Measurements from ENCODE around the gene HJURP.

The HJURP gene

DNA sequence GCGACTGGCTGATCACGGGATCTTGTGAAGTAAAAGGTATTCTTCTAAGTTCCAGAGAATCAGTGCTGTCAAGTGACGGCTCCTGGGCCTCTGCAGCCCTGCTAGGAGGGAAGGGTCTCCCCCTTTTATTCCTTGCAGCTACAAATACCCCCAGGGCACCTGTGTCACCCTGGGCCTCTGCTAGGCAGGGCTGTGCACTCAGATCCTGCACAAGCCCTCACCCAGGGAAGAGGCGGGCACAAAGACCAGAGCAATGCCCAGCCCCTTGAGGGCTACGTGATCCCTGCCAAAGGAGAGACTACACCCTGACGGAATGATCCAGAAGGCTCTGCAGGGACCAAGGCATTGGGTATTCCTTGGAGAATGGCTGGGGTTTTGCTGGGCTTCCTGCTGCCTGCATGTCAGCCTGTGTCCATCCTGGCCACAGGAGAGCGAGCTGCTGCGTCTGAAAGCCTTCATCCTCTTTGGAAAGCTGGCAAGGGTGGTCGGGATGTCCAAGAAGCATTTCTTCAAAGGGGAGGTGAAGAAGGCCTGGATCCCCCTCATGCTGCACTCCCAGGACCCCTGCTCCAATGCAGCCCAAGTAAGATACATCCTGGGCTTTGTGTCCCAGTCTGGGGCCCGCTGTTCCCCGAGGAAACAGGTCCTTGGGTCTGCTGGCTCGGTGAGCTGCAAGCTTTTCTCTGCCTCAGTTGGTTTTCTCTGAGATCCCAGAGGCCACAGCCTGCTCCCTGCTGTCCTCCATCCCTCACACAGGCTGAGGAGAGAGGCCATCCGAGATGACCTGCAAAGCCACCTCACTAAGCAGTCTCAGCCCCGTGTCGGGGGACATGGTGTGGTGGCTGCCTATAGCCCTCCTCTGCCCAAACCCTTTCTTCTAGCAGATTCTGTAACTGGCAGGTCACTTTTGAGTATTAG is 24.9 kb downstream of the HJURP start:
- no peak for DNase-seq

DNA sequence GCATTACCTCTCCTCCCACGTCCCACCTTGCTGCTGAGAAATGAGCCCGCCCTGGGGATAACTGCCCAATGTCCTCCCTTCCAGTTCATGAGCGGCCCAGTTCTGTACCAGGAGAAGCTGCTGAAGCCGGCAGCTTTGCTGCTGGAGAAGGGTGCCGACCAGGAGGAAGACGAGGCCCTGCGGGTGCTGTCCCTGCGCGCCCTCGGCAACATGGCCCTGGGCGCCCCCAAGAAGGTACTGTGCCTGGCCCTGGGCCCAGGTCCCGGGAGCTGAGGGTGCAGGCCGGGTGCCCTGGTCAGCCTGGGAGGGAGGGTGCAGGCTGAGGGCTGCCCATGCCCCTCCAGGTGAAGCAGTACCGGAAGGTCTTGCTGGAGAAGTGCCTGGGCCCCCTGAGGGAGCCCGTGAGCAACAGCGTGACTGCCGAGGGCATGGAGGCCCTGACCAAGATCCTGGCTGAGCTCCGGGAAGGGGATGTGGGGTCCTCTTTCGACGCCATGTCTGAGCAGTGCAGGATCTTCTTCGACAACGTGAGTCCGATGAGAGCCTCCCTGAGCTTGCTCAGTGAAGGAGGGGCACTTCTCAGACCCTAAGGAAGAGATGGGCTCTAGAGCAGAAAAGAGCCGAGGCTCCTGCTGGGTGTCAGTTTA is 25.7 kb downstream of the HJURP start:
- DNase-seq, result no peak

DNA sequence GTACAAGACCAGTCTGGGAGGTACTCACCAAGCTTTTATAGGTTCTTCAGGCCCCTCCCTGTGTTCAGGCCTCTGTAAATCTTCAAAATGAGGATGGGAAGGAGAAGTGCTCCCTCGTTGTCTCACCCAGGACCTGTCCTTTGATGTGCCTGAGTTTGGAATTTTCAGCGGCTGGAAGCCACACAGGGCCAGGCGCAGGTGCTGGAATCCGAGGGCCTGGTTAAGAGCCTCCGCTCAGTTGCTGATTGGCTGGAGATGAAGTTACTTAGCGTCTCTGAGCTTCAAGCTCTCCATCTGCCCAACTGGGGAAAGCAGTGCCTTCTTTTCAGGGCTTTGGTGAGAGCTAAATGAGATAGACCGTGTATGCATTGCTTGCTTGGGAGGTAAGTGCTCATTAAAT is 30.0 kb downstream of the HJURP start:
- no peak for DNase-seq

DNA sequence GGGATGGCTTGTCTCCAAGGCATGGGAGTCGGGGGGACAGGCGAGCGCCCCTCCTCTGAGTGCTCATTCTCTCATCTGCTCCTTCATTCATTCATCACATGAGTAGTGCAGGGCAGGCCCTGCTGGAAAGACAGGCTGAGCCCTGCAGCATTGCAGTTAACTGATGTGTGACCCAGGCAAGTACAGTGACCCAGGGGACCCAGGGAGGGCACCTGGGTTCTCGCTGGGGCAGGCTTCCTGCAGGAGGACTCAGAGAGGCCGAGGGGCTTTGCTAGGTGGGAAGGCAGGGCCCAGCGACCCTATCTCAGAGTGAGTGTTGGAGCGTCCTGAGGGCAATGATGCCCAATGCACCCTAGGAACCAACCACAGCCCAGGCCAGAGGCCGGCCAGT is 30.6 kb downstream of the HJURP start:
- DNase-seq, result no peak

DNA sequence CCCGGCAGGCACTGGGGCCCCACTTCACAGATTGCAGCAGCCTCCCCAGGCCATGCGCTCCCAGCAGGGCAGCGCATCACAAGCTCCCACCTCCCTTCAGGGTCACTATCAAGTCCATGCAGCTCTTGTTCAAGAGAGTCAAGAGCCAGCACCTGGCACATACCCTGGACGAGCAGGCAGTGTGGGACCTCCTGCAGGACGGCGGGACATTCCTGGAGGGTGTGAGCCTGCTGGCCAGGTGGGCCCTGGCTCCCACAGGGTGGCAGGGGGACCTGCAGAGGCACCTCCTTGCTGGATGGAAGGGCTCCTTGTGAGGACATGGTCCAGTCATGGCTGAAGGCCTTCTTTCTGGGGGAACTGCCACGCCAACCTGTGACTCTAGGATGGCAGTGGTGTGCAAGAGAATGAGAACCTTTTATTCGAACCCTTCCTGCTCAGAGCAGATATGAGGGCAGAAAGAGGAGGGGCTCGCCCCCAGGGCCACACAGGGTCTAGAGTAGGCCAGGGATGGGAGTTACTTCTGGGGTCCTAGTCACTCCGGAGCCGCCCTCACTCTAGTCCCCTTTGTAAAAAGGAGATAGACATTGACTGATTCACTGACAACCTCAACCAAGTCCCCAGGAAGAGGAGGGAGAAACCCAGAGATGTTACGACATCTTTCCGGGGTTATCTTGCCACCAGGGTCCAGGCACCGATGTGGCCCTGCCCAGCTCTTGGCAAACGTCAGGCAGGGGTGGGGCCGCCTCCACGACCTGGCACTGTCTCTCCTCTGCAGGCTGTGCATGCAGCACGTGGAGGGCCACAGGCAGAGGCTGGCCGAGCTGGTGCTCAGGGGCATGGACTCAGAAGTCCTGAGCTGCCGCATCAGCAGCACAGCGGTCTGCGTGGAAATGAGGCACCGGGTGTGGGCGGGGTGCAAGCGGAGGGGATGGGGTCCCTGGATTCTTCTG is 31.3 kb downstream of the HJURP start:
- no peak for DNase-seq

DNA sequence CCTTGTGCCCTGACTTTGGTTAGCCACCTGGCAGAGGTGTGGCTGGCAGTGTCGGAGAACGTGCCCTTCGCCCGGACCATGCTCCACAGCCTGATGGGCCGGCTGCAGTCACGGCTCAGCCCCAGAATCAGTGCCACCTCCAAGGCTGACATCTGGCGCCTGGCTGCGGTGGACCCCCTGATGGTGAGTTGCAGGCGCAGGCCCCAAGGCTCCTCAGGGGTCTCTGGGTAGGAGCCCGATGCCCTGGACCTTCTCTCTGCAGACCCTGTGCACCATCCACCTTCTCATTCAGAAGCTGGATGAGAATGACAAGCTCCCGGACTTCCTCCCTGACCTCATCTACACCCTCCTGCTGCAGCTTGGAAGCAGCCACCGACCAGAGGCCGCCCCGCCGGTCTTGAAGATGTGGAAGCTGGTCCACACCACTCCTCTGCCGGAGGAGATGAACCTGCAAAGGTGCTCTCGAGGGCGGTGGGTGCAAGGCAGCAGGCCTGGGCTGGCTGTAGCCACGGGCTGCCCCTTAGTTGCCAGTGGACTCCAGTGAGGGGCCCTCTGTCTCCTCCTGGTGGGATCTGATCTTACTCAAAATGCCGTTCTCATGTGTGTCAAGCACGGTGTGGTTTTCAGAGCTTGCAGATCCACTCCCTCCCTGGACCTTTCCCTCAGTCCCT is 32.1 kb downstream of the HJURP start:
- DNase-seq, result no peak

DNA sequence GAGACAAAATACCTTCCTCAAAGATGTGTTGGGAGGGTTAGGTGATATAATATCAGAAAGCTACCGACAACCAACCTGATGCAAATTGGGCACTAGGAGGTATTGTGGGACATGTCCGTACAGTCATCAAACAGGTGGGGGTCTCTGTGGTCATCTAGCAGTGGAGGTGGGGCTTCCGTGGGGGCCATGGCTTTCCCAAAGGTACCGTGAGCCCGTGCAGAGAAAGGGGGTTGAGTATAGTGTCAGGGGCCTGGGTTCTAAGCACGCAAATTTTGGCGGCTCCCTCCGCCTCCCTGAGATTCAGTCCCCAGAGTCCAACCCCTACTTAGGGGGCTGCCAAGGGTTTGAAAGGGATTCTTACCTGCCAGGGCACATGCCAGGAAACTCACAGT is 32.6 kb downstream of the HJURP start:
- DNase-seq, result no peak

DNA sequence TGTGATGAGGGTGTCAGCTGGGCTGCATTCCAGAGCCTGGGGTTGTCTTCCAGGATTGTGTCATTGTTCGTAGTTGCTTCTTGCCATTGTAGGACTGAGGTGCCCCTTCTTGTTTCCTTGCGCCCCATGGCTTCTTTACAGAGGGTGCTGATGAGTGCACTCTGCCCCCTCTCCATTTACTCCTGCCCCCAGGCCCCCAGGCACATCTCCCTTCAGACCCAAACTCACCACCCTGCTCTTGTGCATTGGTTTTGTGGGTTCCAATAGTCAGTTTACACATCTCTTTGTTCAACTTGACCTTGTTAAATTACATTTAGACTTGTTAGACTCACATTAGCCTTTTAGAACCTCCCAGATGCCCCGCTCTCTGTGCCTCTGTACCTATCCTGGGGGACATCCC is 33.1 kb downstream of the HJURP start:
- no peak for DNase-seq

DNA sequence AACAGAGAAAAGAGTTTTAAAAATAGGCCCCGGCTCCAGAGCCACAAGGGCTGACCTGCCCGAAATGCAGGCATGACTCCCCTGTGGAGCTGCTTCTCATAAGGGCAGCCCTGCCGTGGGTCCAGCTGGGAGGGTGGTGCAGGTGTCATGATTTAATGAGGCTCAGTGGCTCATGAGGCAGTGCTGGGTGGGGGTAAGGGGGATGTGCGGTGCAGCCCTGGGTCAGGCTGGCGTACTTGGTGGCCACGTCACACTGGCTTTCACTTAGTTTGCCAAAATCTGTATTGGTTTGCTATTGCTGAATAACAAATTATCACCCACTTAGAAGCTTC is 33.6 kb downstream of the HJURP start:
- DNase-seq, result no peak

DNA sequence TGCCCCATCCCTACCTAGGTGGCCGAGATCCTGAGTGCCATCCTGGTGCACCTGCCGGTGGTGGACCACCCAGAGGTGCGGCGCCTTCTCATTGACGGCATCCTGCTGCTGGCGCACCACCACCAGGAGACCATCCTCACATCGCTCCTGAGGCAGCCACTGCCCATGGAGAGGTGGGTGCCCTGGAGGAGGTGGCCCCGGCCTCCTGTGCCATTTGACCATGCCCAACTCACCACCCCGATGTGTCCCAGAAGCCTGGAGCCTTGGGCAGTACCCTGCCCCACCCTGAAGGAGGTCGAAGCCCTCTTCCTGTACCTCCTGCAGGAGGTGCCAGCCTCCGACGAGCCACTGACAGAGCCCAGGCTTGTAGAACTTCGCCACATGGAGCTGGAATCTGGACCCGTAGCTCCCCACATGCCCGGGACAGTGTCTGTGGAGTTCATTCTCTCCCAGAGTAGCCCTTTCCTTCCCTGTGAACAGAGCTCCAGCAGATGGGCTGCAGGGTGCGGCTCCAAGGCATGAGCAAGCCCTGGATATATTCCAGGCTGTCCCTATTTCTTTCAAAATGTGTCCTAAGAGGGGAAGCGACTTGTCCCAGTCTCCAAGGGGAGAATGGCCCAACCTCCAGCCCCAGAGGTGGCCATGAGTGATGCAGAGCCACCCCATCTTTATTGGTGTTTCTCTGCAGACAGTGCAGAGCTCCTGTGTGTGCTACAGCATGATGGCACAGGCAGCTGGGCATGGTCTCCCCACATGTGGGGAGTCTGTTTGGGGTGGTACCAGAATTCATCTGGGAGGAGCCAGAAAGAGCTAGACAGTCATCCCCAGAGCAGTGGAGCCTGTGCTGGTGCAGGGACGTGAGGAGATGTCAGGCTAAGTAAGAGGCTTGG is 34.2 kb downstream of the HJURP start:
- no peak for DNase-seq

DNA sequence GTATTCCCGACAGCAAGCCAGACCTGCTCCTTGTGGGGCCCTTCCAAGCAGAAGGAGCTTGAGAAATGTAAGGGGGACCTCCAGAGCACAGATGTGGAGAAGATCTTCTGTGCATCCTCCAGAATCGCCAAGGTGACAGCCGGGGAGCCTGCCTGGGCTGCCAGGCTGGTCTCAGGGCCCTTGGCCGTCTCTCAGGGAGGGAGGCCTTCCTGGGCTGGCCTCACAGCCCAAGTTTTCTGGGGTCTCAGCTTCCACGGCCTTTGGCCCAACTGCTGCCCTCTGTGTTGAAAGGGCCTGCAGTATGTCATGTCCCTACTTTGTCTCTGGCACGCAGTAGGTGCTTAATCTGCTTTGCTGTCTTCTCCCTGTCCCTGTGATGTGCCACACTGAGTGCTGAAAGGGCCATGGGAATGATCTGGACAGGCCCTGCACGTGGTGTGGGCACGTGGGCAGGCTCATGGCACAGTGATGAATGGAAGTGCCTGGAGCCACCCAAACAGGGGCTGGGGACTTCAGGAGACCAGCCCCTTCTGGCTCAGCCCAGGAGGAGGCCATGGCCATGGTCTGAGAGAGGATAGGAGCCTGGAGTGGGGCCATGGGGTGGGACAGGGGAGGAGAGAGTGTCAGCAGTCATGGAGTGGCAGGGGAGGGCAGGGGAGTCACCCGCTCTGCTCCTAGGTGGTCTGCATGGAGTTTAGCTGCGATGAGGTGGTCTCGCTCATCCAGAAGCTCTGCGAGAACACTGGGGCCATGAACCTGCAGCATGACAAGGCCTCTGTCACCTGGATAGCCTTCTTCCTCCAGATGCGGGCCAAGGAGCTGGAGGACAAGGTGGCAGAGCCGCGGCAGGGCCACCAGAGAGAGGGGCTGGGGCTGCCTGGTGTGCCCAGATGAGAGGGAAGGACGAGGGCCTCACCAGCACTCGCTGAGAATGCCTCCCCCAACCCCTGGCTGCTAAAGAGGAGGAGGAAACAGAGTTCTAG is 35.4 kb downstream of the HJURP start:
- no peak for DNase-seq

DNA sequence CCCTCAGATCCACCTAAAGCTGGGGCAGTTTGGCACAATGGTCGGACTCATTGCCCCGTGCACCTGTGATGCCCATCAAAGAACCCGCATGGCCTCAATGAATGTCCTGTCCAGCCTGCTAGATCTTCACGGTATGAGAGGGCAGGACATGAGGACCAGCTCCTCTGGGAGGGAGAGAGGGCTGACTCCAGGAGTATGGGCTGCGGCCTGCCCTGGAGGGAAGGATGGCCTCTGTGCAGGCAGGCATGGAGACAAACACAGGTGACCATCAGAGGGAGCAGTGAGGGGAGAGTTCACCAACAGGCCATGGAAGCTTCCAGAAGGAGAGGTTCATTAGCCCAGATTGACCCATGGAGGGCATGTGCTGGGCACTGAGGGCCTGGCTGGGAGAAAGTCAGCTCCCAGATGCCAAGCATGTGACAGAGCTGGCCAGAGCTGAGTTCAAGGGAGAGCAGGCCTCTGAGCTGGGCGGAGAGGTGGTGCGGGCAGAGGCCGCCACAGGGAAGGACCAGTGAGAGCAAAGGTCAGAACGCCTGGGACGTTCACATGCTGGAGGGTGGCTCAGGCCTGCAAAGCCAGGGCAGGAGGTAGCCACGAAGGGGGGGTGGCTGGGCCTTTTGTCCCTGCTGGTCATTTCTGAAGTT is 36.2 kb downstream of the HJURP start:
- DNase-seq, result no peak

DNA sequence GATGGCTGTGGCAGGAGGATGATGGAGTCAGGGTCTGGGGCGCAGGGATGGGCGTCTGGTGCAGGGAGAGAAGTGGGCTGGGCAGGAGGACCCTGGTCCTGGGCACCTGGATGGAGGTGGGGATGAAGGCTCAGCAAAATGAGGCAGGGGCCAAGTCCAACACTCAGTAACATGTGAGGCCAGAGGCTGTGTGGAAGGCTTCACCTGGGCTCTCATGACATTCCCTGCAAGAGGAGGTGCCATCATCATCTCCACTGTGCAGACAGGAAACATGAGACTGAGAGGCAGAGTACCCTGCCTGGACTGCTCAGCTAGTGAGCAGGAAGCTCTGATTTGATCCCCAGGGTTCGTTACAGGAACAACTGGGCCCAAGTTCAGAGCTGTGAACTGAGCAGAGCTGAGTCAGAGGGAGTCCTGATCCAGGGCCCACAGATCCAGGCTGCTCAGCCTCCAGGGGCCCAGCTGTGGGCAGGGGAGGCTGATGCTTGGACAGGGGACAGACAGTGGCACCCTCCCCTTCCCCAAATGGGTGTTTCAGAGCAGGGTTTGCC is 36.9 kb downstream of the HJURP start:
- DNase-seq, result no peak

DNA sequence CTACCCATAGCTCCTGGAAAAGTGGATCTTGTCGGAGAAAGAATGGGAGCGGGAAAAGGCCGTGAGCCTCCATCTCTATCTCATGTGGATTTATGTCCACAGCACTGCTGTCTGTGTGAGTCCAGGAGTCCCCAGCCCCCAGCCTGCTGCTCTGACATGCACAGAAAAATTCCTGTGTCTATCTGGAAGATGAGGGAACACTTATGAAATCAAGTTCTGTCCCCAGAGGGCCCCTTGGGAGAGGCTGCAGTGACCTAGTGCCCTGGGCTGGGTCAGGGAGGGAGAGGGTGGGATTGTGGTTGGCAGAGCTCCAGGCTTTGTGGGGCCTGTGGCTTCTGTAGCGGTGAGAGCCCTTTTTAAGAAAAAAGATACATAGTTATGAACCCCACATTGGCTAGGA is 37.6 kb downstream of the HJURP start:
- no peak for DNase-seq

DNA sequence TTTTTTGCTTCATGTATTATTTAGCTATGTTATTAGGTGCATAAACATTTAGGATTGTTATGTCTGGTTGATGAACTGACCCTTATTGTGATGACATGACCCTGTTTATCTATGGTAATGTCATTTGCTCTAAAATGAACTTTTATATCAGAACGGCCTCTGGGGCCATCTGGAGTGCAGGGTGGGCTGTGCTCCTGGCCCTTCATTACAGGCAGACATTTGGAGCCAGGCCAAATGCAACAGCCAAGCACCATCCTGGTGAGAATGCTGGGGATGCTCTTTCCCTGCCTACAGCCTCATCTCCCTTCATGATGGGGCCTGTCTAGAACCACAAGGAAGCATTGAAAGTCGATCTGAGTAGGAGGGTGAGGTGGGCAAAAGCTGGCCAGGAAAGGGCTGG is 38.0 kb downstream of the HJURP start:
- DNase-seq, result no peak

DNA sequence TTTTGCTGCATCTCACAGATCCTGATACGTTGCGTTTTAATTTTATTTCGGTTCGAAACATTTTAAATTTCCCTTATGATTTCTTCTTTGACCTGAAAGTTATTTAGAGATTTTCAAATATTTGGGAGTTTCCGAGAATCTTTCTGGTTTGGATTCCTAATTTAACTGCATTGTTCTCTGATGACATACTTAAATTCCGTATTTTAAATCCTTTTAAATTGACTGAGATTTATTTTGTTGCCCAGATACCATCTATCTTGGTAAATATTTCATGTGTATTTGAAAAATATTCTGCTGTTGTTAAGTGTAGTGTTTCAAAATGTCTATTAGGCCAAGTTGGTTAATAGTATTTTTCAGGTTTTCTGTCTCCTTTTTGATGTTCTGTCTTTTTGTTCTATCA is 38.5 kb downstream of the HJURP start:
- no peak for DNase-seq

DNA sequence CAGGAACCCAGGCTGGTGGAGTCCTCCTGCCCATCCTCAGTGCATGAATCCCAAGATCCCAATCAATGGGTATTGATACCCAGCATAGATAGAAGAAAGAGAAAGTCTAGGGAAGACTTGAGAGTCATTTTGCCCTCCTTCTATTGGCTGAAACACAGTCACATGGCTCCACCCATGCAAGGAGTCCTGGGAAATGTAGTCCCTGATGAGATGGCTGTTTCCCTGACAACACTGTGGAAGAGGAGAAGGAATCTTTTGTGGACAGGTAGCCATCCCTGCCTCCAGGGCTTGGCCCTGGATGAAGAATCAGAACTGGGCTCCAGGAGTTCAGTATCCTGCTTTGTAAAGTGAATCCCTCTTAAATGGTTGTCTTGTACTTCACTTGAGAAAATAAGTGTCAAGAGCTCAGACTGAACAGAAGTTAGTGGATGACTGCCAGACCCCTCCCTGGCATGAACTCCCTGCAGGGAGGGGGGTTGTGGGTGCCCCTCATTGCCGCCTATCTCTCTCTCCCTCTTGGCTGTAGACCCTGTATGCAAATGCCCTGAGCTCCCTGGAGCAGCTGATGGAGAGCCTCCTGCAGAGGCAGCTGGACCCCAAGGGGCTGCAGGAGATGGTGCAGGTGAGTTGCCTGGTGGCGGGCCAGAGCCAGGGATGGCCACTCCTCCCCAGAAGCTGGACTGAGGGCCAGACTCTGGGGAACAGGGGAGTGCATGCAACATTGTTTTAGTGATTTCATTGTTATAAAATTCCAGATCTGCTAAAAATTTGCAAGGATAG is 40.1 kb downstream of the HJURP start:
- no peak for DNase-seq

DNA sequence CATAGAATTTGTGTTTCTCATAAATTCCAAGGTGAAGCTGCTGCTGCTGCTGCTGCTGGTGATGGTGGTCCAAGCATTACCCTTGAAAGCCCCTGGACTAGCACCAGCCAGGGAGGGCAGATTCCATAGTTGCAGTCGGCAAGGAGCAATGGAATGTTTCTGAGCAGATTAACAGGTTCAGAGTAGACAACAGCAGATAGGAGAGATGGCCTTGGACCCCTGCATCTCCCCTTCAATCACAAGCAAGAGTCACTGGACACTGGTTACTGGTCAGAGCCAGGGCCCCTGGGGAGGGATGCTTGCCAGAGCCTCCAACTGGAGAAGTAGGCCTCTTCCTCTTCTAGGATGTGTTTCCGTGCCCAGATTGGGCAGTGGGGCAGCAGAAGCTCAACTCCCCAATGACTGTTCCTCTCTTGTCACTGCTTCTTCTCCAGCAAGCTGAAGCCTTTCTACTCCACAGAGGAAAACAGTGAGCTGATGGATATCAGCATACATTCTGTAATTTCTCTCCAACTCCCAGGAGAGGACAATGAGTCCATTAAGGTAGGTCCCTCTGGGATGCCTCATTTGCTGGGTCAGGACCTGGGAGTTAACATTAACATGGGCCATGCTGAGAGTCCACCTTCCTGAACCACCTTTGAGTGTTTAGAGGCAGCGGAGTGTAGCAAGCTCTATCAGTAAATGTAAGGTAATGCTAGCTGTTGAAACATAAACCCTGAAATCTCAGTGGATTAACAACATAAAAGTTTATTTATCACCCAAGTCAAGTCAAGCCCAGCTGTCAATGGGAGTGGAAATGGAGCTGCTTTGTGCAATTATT is 40.9 kb downstream of the HJURP start:
- no peak for DNase-seq
